Measurements from ENCODE around the gene SLC35F6. TPM values are rescaled to one million over a fixed set of nuclear protein-coding genes. Genes with fewer than 3 reads are reported as not detected.

Gene SLC35F6
- total RNA-seq, 1 experiment from 2014 or later, result 67.3 TPM

DNA sequence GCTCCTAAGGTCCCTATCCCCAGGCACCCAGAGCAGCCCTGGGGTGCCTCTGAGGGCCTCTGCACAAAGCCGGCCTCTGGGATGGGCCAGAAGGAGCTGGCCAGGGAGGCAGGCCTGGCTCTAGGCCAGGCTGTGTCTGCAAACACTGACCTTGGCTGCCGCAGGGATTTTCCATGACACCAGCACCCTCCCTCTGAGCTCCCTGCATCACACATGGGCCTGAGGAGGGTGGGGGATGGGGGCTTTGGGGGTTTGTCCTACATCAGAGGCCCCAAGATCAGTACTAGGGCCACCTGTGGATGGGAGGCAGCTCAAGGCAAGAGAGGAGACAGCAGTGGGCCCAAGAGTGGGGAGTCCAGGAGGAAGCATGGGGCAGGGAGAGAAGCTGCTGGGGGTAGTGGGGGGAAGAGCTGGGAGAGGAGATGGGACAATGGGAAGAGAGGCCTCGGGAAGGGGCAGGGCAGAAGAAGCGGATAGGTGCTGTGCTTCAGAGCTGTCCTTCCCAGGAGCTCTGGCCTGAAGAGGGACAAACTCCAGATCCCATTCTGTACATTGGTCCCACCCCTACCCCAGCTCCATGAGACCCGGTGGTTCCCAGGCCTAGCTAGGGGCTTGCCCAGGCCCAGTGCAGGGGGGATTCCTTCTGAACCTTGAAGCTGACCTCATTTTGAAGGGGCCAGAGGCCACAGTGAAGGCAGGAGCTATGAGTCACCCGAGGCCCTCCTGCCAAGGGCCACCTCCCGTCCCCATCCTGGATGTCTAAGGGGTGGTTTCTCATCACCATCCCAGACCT, 43.6 kb upstream of the SLC35F6 start:
- no peaks in the 10 kb centered on the region for H3K36me3 ChIP-seq (ENCODE audit: control insufficient read depth, insufficient read depth, low read length)
- peak overlapping the region; percentile 80 for H3K27ac ChIP-seq (ENCODE audit: low read length)
- intact Hi-C loops (cut with micrococcal nuclease; ENCODE audit: unreplicated experiment), result no loop called here
- ChIA-PET CTCF (interaction anchor here (0.6 kb wide), 3 partner anchors 9 to 826 kb away, joined by 3 read pairs; no protein-coding TSS in a partner anchor), POLR2A (no interaction called here)
- TF ChIP-seq SIN3A (IDR thresholded peaks at IDR 0.05; ENCODE audit: borderline replicate concordance, insufficient read depth, low read depth, low read length), result no peak
- no peak for TF ChIP-seq TCF7L2 (IDR thresholded peaks at IDR 0.05; ENCODE audit: low read depth, low read length)
- no peak for TF ChIP-seq POLR2AphosphoS5 (IDR thresholded peaks at IDR 0.05; ENCODE audit: low read depth, low read length)
- TF ChIP-seq, protein P1, sequence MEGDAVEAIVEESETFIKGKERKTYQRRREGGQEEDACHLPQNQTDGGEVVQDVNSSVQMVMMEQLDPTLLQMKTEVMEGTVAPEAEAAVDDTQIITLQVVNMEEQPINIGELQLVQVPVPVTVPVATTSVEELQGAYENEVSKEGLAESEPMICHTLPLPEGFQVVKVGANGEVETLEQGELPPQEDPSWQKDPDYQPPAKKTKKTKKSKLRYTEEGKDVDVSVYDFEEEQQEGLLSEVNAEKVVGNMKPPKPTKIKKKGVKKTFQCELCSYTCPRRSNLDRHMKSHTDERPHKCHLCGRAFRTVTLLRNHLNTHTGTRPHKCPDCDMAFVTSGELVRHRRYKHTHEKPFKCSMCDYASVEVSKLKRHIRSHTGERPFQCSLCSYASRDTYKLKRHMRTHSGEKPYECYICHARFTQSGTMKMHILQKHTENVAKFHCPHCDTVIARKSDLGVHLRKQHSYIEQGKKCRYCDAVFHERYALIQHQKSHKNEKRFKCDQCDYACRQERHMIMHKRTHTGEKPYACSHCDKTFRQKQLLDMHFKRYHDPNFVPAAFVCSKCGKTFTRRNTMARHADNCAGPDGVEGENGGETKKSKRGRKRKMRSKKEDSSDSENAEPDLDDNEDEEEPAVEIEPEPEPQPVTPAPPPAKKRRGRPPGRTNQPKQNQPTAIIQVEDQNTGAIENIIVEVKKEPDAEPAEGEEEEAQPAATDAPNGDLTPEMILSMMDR (IDR thresholded peaks at IDR 0.05), result no peak
- TF ChIP-seq, protein P2, sequence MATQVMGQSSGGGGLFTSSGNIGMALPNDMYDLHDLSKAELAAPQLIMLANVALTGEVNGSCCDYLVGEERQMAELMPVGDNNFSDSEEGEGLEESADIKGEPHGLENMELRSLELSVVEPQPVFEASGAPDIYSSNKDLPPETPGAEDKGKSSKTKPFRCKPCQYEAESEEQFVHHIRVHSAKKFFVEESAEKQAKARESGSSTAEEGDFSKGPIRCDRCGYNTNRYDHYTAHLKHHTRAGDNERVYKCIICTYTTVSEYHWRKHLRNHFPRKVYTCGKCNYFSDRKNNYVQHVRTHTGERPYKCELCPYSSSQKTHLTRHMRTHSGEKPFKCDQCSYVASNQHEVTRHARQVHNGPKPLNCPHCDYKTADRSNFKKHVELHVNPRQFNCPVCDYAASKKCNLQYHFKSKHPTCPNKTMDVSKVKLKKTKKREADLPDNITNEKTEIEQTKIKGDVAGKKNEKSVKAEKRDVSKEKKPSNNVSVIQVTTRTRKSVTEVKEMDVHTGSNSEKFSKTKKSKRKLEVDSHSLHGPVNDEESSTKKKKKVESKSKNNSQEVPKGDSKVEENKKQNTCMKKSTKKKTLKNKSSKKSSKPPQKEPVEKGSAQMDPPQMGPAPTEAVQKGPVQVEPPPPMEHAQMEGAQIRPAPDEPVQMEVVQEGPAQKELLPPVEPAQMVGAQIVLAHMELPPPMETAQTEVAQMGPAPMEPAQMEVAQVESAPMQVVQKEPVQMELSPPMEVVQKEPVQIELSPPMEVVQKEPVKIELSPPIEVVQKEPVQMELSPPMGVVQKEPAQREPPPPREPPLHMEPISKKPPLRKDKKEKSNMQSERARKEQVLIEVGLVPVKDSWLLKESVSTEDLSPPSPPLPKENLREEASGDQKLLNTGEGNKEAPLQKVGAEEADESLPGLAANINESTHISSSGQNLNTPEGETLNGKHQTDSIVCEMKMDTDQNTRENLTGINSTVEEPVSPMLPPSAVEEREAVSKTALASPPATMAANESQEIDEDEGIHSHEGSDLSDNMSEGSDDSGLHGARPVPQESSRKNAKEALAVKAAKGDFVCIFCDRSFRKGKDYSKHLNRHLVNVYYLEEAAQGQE (IDR thresholded peaks at IDR 0.05; ENCODE audit: insufficient read depth in 1 of 2, low read depth in 2 of 2, low read length in 1 of 2), result no peak
- H3K27me3 ChIP-seq (ENCODE audit: control insufficient read depth, insufficient read depth, low read length), result no peaks in the 10 kb centered on the region
- H3K4me3 ChIP-seq (ENCODE audit: low read depth in 2 of 2, low read length in 2 of 2), result no peak overlapping the region
- BruUV-seq (replicated peaks), result no TSS peak
- in situ Hi-C loops (cut with HindIII; ENCODE audit: low pct_unique_long_range_greater_than_20kb, low sequenced_read_pairs), result no loop called here
- DNase-seq (ENCODE audit: low read depth, low spot score) (no peak), ATAC-seq (peak; percentile 55)
- H3K4me1 ChIP-seq (ENCODE audit: control insufficient read depth, insufficient read depth, low read length), result peaks cover 79% of the 10 kb centered on the region
- no peaks in the 10 kb centered on the region for H3K9me3 ChIP-seq (ENCODE audit: control insufficient read depth, insufficient read depth, low read depth, low read length)

DNA sequence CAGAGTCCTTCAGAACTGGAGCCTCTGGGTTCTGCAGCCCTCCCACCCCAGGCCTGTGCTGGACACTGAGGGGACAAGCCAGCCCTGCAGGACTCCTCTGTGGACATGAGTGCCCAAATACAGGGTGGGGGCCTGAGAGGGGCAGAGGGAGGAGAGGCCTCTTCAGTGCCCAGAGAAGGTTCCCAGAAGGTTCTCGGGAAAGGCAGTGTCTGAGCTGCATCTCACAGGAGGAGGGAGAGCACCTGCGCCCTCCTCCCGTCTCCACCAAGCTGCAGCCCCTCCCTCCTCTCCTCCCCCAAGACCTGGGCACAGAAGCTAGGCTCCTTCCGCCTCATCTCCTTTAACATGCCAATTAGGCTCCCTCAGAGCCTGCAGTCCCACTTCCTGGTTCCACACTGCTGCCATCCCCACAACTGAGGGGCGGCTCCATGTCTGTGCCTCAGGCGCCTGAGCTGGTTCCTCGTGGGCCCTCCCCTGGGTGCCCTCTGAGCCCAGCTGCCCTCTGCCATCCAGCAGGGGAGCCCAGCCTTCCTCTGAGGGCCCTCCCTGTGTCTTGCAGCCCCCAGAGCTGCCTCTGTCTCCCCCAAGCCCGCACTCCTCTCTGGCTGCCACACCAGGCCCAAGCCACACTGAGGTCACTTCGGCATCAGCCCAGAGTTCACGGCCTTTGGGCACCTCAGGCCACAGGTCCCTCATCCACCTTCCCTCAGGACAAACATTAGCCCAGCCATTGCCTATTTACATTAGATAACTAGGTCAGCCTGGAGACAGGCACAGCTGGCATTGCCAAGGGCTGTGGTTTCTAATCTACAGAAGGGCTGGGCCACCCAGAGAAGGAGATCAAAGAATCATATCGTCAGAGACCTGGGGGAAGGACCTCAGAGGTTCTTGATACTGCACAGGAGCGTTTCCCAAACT, 42.7 kb upstream of the SLC35F6 start:
- ChIA-PET POLR2A (interaction anchor here (0.5 kb wide), 1 partner anchor 117 kb away, joined by 4 read pairs; no protein-coding TSS in a partner anchor), CTCF (interaction anchor here (0.6 kb wide), 2 partner anchors 9 to 827 kb away, joined by 3 read pairs; no protein-coding TSS in a partner anchor)
- intact Hi-C loops (cut with micrococcal nuclease; ENCODE audit: unreplicated experiment) (no loop called here), in situ Hi-C loops (cut with HindIII; ENCODE audit: low pct_unique_long_range_greater_than_20kb, low sequenced_read_pairs) (no loop called here)
- TF ChIP-seq, protein P2 (IDR thresholded peaks at IDR 0.05; ENCODE audit: insufficient read depth in 1 of 2, low read depth in 2 of 2, low read length in 1 of 2), result no peak
- TF ChIP-seq POLR2AphosphoS5 (IDR thresholded peaks at IDR 0.05; ENCODE audit: low read depth, low read length) (peak; percentile 80; the same call in 1 of the 2 replicates), TCF7L2 (IDR thresholded peaks at IDR 0.05; ENCODE audit: low read depth, low read length) (peak; percentile 98)
- Histone ChIP-seq H3K9me3 (ENCODE audit: control insufficient read depth, insufficient read depth, low read depth, low read length) (no peaks in the 10 kb centered on the region), H3K27ac (ENCODE audit: low read length) (peak overlapping the region; percentile 80), H3K4me3 (ENCODE audit: low read depth in 2 of 2, low read length in 2 of 2) (no peak overlapping the region), H3K4me1 (ENCODE audit: control insufficient read depth, insufficient read depth, low read length) (peaks cover 73% of the 10 kb centered on the region), H3K36me3 (ENCODE audit: control insufficient read depth, insufficient read depth, low read length) (no peaks in the 10 kb centered on the region), H3K27me3 (ENCODE audit: control insufficient read depth, insufficient read depth, low read length) (no peaks in the 10 kb centered on the region)
- no peak for DNase-seq (ENCODE audit: low read depth, low spot score)
- no TSS peak for BruUV-seq (replicated peaks)
- ATAC-seq, result peak; percentile 68
